Gastrocnemius medialis (tissue), 4 donors: ENCODE results near the gene NHLH2. TPM values are rescaled to one million over a fixed set of nuclear protein-coding genes. Genes with fewer than 3 reads are reported as not detected.

ENCODE experiments used
- ATAC-seq, 2 donors: fragments of 150-250 bp; one replicate each; pipeline ENCODE4 v1.9.1; 2016
- DNase-seq, 2 donors: peaks; one replicate each; pipeline ENCODE4 v3.0.0-alpha.2; 2019
- H3K27ac ChIP-seq, 4 donors: fragments of 200-600 bp; sonication (generic); 1 replicate in 1 of 4; 2 replicates in 3 of 4; pipeline ENCODE4 v1.5.1; 2016 to 2018; ENCODE audit warnings: mild to moderate bottlenecking in 2 of 4, moderate library complexity in 1 of 4
- H3K27me3 ChIP-seq, 3 donors: fragments of 200-600 bp; sonication (generic) in 2 of 3; 1 replicate in 1 of 3; 2 replicates in 2 of 3; pipeline versions ENCODE4 v1.5.1 to v1.6.0; 2016 to 2019; ENCODE audit warnings: mild to moderate bottlenecking in 1 of 3, moderate library complexity in 1 of 3
- H3K36me3 ChIP-seq, 2 donors: fragments of 200-600 bp; sonication (generic) in 1 of 2; one replicate each; pipeline ENCODE4 v1.5.1; 2017 to 2018
- H3K4me1 ChIP-seq, 2 donors: fragments of 200-600 bp; sonication (generic) in 1 of 2; one replicate each; pipeline ENCODE4 v1.5.1; 2016 to 2017; ENCODE audit warnings: mild to moderate bottlenecking in 2 of 2
- H3K4me3 ChIP-seq, 4 donors: fragments of 200-600 bp; sonication (generic) in 3 of 4; 1 replicate in 1 of 4; 2 replicates in 3 of 4; pipeline ENCODE4 v1.5.1; 2016 to 2019; ENCODE audit warnings: mild to moderate bottlenecking in 2 of 4
- H3K9me3 ChIP-seq, 3 donors: fragments of 200-600 bp; sonication (generic) in 2 of 3; 1 replicate in 1 of 3; 2 replicates in 2 of 3; pipeline ENCODE4 v1.5.1; 2016 to 2019
- POLR2A ChIP-seq, 2 donors: fragments of 450-650 bp; IDR thresholded peaks; one replicate each; pipeline ENCODE4 v1.6.1; 2017; ENCODE audit warnings: antibody characterized with exemption in 2 of 2, mild to moderate bottlenecking in 2 of 2, moderate library complexity in 2 of 2
- in situ Hi-C, 4 donors: fragments of 200-750 bp; cut with MboI; loops; one replicate each; pipeline versions ENCODE4 v1.15.0 to v1.8.0; 2017; ENCODE audit warnings: low sequenced_read_pairs in 4 of 4
- intact Hi-C: fragments of 100-400 bp; cut with DNase I; formaldehyde crosslinking; loops from one replicate; pipeline ENCODE4 v1.15.1; 2023; ENCODE audit warnings: low total_unique reads
- total RNA-seq, 4 donors: library from RNA; depleted of rRNA; stranded (reverse); fragments of >200 nt; gene quantifications; one replicate each; pipeline versions ENCODE4 v1.1.0 to v1.2.3, GENCODE V29; 2016
- TF ChIP-seq, protein P1 (sequence below), 5 experiments: fragments of 450-650 bp in 3 of 5; fragments of 200-600 bp in 2 of 5; sonication (generic) in 2 of 5; IDR thresholded peaks in 4 of 5; conservative IDR thresholded peaks in 1 of 5; 1 replicate in 4 of 5; 2 replicates in 1 of 5; pipeline ENCODE4 v1.5.1; 2016 to 2019; ENCODE audit warnings: antibody characterized with exemption in 5 of 5, mild to moderate bottlenecking in 3 of 5, moderate library complexity in 3 of 5

NHLH2 gene
- total RNA-seq, 4 donors from 2014 or later = not detected

DNA sequence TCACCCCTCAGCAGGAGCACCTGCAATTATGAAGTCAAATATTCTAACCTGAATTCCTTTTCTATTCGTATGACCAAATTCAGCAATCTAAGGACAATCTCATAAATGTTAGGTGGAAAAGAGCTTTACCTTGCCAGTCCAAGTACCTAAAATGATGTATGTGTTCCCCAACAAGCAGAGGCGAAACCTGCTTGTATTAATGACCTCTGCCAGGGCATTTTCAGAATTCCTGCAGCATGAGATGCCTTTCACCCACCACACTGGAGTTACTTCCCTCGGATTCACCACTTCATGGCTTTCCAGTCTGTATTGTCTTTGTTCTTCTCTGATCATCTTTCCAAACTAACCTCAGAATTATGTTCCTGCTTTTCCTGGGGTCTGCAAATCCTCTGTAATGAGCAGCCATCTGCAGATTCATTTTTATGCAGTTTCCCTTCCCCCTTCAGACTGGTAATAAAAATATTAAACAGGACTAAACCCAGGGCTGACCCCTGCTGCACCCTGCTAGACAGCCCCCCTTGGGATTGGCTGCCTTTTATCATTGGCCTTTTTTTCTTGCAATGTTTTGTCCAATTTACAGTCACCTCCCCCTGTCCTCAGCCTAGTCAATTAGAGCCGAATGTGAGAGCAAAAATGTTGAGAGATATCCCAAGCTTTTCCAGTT lies 45.8 kb downstream of the NHLH2 start:
- peaks cover 0 to 13% (median 5%) of the 10 kb centered on the region in 3 donors for H3K27me3 ChIP-seq
- H3K36me3 ChIP-seq = no peaks in the 10 kb centered on the region
- no peaks in the 10 kb centered on the region for H3K4me1 ChIP-seq
- ATAC-seq (no peak), DNase-seq (no peak)
- H3K9me3 ChIP-seq = no peaks in the 10 kb centered on the region
- no peak overlapping the region for H3K27ac ChIP-seq
- in situ Hi-C loops (no loop called here), intact Hi-C loops (no loop called here)
- TF ChIP-seq, protein P1, sequence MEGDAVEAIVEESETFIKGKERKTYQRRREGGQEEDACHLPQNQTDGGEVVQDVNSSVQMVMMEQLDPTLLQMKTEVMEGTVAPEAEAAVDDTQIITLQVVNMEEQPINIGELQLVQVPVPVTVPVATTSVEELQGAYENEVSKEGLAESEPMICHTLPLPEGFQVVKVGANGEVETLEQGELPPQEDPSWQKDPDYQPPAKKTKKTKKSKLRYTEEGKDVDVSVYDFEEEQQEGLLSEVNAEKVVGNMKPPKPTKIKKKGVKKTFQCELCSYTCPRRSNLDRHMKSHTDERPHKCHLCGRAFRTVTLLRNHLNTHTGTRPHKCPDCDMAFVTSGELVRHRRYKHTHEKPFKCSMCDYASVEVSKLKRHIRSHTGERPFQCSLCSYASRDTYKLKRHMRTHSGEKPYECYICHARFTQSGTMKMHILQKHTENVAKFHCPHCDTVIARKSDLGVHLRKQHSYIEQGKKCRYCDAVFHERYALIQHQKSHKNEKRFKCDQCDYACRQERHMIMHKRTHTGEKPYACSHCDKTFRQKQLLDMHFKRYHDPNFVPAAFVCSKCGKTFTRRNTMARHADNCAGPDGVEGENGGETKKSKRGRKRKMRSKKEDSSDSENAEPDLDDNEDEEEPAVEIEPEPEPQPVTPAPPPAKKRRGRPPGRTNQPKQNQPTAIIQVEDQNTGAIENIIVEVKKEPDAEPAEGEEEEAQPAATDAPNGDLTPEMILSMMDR (IDR thresholded peaks at IDR 0.05 in 4 of 5, conservative IDR thresholded peaks at IDR 0.05 in 1 of 5) = no peak
- TF ChIP-seq POLR2A (IDR thresholded peaks at IDR 0.05) = no peak
- H3K4me3 ChIP-seq = no peak overlapping the region

GRCh38 chr1:115793162-115793561 lies 47.8 kb downstream of the NHLH2 start:
- no peaks in the 10 kb centered on the region for H3K36me3 ChIP-seq
- TF ChIP-seq, protein P1 (IDR thresholded peaks at IDR 0.05 in 4 of 5, conservative IDR thresholded peaks at IDR 0.05 in 1 of 5) = no peak
- TF ChIP-seq POLR2A (IDR thresholded peaks at IDR 0.05) = no peak
- intact Hi-C loops = no loop called here
- H3K27ac ChIP-seq = no peak overlapping the region
- no peak for ATAC-seq
- DNase-seq = no peak
- H3K4me3 ChIP-seq = no peak overlapping the region
- H3K27me3 ChIP-seq = peaks cover 0 to 13% (median 5%) of the 10 kb centered on the region in 3 donors
- no peaks in the 10 kb centered on the region for H3K4me1 ChIP-seq
- in situ Hi-C loops = no loop called here
- no peaks in the 10 kb centered on the region for H3K9me3 ChIP-seq

DNA sequence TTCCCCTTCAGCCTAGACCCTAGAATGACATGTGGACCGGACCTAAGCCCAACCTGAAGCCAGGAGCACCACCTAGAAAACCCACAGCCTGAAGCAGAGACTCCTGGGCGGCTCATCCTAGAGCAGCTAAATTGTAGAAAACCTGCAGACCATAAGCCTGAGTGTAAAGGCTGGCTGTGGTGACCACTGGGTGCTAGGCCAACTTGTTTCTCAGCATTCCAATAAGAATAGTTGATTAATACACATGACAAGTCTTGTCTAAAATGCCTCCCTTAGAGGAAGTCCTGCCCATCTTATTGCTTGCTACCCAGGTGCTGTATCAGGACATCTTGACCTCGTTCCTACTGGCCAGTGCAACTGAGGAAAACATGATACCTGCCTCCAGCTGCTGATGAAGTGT lies 49.1 kb downstream of the NHLH2 start:
- Histone ChIP-seq H3K36me3 (no peaks in the 10 kb centered on the region), H3K27ac (no peak overlapping the region), H3K27me3 (peaks cover 0 to 13% (median 8%) of the 10 kb centered on the region in 3 donors), H3K4me3 (no peak overlapping the region), H3K9me3 (no peaks in the 10 kb centered on the region), H3K4me1 (no peaks in the 10 kb centered on the region)
- intact Hi-C loops (no loop called here), in situ Hi-C loops (no loop called here)
- DNase-seq (no peak), ATAC-seq (no peak)
- TF ChIP-seq, protein P1 (IDR thresholded peaks at IDR 0.05 in 4 of 5, conservative IDR thresholded peaks at IDR 0.05 in 1 of 5) = no peak
- TF ChIP-seq POLR2A (IDR thresholded peaks at IDR 0.05) = no peak

DNA sequence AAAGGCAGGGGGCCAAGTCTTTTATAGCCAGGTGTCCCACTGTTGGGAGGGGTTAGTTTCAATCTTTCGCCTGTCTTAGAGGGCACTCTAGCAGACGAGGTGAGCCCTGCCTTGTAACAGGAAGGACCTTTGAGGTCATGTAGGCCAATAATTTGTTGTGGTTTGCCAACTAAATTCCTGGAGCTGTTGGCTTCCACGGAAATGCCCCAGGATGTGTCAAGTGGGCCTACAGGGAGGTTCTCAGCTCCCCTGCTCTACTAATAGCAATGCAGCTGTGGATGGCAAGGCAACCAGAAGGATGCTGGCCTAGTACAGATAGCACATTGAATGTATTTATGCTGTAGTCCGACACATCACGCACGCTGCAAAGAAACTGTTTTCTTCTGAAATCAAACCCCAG lies 50.1 kb downstream of the NHLH2 start:
- no peak for TF ChIP-seq POLR2A (IDR thresholded peaks at IDR 0.05)
- TF ChIP-seq, protein P1 (IDR thresholded peaks at IDR 0.05 in 4 of 5, conservative IDR thresholded peaks at IDR 0.05 in 1 of 5) = no peak
- ATAC-seq (no peak), DNase-seq (no peak)
- no peaks in the 10 kb centered on the region for H3K36me3 ChIP-seq
- H3K27ac ChIP-seq = no peak overlapping the region
- H3K4me1 ChIP-seq = no peaks in the 10 kb centered on the region
- in situ Hi-C loops = no loop called here
- H3K27me3 ChIP-seq = peaks cover 0 to 9% (median 8%) of the 10 kb centered on the region in 3 donors
- H3K9me3 ChIP-seq = no peaks in the 10 kb centered on the region
- intact Hi-C loops = no loop called here
- H3K4me3 ChIP-seq = no peak overlapping the region

DNA sequence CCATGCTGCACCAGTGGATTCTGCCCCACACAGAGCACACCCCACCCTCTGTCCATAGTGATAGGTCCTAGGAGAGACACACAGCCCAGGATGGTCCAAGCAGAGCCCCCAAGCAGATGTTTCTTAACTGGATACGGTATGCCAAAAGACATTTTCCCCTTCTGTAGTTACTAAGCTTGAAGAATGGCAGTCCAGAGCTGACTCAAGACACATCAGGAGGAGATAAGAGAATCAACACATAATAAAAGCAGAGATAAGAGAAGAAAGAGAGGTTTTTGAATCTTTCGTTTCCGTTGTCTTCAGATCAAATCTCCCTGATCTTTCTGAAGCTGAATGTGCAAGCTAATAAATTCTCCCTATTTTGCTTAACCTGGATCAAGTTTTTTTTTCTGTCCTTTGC lies 50.6 kb downstream of the NHLH2 start:
- in situ Hi-C loops (no loop called here), intact Hi-C loops (no loop called here)
- H3K36me3 ChIP-seq = no peaks in the 10 kb centered on the region
- H3K27ac ChIP-seq = no peak overlapping the region
- TF ChIP-seq POLR2A (IDR thresholded peaks at IDR 0.05) = no peak
- TF ChIP-seq, protein P1 (IDR thresholded peaks at IDR 0.05 in 4 of 5, conservative IDR thresholded peaks at IDR 0.05 in 1 of 5) = no peak
- DNase-seq = no peak
- H3K4me1 ChIP-seq = no peaks in the 10 kb centered on the region
- H3K9me3 ChIP-seq = no peaks in the 10 kb centered on the region
- H3K27me3 ChIP-seq = peaks cover 0 to 8% (median 7%) of the 10 kb centered on the region in 3 donors
- H3K4me3 ChIP-seq = no peak overlapping the region
- ATAC-seq = no peak
